COLO668 (cell line): ENCODE measurements around the gene PLPPR3.

Experiments
- DNase-seq: peaks from one replicate; lab custom pipeline; 2025; ENCODE audit not compliant: unreplicated experiment; lab: John Stamatoyannopoulos, UW

Gene PLPPR3

GRCh38 chr19:797528-798414, 24.0 kb downstream of the PLPPR3 start:
- peak; percentile 98 for DNase-seq

DNA sequence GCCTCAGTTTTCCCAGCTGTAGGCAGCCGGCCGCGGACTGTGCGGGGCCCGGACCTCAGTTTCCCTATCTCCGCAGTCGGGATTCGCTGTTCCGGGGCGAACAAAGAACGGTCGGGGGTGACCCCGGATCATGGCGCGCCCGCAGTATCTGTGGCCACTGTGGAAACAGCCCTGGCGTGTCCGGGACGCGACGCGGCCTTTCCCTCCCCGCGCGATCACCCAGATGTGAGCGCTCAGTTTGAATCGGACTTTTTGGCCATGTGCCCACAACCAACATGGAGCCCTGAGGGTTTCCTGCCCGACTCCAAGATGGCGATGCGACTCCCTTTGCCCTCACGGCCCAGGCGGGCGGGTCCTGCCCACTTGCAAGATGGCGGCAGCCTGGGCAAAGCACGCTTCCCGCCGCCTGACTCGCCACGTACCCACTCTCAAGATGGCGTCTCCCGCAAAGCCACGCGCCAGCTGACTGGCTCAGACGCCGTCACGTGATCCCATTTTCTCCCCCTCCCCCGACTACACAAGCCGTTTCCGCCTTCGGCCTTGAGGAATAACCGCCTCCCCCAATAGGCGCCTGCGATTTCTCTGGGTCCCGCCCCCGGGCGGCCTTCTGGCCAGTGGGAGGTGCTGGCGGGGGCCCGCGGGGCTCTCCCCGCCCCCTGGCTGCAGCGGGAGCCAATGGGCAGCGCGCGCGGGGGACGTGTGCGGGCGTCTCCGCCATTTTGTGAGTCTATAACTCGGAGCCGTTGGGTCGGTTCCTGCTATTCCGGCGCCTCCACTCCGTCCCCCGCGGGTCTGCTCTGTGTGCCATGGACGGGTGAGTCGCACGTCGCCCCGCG, 24.8 kb downstream of the PLPPR3 start, which contains the start of gene PTBP1:
TSS of gene PTBP1 (plus strand) at position 761 of the 836 bp plus-strand sequence. CDS start at position 807, 46 bp downstream.
- peak; percentile 100 for DNase-seq

DNA sequence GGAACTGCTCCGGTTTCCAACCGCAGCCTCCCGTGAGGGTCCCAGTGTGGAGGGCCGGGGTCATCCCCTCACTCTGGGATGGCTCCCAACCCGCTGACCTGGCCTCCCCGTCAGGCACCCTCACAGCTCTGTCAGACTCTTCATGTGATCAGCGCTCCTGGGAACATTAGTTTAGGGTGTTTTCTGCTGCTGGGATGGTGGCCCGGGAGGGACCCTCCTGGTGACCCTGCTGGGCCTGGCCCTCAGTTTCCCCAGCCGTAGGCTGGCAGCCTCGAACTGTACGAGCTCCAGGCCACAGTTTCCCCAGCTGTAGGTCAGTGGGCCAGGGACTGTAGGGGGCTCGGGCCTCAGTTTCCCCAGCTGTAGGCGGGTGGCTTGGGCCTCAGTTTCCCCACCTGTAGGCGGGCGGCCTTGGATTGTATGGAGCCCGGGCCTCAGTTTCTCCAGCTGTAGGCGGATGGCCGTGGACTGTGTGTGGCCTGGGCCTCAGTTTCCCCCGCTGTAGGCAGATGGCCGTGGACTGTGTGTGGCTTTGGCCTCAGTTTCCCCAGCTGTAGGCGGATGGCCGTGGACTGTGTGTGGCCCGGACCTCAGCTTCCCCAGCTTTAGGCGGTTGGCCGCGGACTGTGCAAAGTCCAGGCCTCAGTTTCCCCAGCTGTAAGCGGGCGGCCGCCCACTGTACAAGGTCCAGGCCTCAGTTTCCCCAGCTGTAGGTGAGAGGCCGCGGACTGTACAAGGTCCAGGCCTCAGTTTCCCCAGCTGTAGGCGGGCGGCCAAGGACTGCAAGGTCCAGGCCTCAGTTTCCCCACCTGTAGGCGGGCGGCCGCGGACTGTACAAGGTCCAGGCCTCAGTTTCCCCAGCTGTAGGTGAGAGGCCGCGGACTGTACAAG, 25.8 kb downstream of the PLPPR3 start:
- DNase-seq = no peak

- no peak for DNase-seq
Measured at GRCh38 chr19:795073-795611, 26.6 kb downstream of the PLPPR3 start.

GRCh38 chr19:793806-794205, 27.9 kb downstream of the PLPPR3 start:
- DNase-seq = no peak

GRCh38 chr19:792306-792885, 29.4 kb downstream of the PLPPR3 start:
- no peak for DNase-seq

DNA sequence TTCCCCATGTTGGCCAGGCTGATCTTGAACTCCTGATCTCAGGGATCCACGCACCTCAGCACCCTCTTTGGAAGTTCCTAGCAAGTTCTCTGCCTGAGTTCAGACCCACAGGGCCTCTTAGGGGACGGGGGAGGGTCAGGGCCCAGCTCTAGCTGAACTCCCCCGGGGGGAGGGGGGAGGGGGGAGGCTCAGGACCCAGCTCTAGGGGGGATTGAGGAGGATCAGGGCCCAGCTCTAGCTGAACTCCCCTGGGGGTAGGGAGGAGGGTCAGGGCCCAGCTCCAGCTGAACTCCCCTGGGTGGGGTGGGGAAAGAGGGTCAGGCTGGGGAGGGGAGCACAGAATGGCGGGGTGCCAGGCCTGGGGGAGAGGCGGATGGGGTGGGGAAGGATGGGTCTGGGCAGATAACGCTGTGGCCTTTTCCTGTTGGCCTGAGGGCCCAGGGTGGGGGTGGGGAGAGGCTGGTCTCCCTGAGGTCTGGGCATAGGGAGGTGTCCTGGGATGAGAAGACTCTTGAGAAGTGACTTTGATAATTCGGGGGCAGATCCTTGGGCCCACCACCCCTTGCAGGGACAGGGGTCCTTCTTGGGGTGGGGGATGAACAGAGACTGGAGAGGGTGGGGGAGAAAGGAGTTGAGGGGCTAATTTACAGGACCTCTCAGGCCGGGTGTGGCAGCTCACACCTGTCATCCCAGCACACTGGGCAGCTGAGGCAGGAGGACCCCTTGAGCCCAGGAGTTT, 30.0 kb downstream of the PLPPR3 start:
- DNase-seq = no peak

GRCh38 chr19:791007-791566, 30.7 kb downstream of the PLPPR3 start:
- DNase-seq = no peak

DNA sequence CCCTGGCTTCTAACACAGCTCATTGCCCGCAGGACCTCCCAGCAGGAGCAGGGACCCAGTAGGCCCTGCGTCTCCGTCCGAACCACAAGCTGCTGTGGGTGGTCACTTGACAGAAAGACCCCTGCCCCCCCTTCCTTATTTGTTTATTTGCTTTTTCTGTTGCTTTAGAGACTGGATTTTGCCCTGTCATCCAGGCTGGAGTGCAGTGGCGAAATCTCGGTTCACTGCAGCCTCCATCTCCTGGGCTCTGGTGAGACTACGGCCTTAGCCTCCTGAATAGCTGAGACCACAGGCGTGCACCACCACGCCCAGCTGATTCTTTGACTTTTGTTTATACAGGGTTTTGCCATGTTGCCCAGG, 32.1 kb downstream of the PLPPR3 start:
- DNase-seq = no peak

DNA sequence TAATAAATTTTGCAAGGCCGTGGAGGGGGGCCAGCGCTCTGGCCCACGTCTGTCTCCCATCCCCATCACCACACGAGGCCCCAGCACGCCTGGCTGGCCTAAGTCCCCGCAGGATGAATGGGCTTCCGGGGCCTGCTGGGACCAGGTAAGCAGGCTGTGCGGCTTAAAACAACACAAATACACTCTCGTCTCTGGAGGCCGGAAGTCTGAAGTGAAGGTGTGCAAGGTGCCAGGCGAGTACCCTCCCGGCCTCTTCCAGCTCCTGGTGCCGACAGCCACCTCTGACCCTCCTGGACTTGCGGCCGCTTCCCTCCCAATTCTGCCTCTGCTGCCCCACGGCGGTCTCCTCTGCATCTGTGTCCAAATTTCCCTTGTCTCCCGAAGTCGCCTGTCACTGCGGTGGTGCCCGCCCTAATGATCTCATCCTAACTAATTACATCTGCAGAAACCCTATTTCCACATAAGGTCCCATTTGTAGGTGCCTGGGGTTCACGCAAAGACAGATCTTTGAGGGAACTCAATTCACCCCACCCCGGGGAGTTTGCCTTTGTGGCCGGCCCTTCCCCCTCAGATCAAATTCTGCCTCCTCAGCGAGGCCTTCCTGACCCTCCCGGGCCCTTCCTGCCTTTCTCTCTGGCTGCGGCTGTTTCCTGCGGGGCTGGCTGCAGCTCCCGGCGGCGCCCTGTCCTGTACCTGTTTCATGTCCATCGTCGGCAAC, 32.6 kb downstream of the PLPPR3 start:
- peak; percentile 44 for DNase-seq

GRCh38 chr19:788686-788982, 33.1 kb downstream of the PLPPR3 start:
- no peak for DNase-seq

- DNase-seq = no peak
Measured at GRCh38 chr19:787536-787935, 34.2 kb downstream of the PLPPR3 start.

GRCh38 chr19:784541-784940, 37.2 kb downstream of the PLPPR3 start:
- DNase-seq = no peak

- DNase-seq = no peak
Measured at GRCh38 chr19:782878-783668, 38.7 kb downstream of the PLPPR3 start.

DNA sequence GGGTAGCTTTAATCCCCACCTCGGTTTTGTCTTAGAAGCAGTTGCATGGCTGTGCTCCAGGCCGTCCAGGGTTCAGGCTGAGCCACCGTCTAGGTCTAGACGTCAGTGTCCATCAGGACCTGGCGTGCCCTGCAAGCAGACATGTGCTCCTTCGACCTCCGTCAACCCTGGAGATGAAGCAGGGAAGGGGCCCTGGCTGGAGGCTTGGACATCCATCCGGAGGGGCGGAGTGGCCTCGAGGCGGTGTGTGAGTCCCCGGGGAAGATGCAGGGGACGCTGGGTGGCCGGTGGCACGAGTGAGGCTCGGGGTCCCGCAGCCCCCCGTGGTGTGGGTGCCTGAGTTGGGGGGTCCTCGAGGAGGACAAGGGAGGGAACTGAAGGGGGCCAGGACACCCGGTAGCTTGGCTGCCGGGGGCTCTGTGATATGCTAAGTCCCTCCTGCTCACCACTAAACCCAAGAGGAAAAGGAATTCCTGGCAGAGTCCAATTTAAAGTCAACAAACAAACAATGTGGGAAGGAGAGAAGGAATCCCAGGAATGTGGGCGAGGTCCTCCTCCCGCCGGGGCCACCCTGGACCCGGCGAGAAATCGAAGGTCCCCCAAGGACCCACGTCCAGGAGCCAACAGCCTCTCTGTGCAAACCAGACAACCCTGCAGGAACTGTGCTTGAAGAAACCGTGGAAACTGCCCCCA, 39.4 kb downstream of the PLPPR3 start:
- DNase-seq = no peak

- DNase-seq = no peak
Measured at GRCh38 chr19:781800-782184, 40.0 kb downstream of the PLPPR3 start.

- no peak for DNase-seq
Measured at GRCh38 chr19:780935-781334, 40.8 kb downstream of the PLPPR3 start.
